Measurements from ENCODE around the gene DAD1. TPM values are rescaled to one million over a fixed set of nuclear protein-coding genes. Genes with fewer than 3 reads are reported as not detected.

Gene DAD1
- total RNA-seq, 1 donor: 272 TPM

- Histone ChIP-seq H2AFZ (ENCODE audit: low read length) (no peak overlapping the region), H3K4me3 (ENCODE audit: insufficient read depth, low read length) (no peak overlapping the region), H4K20me1 (ENCODE audit: insufficient read depth, low read length) (no peaks in the 10 kb centered on the region), H3K4me2 (ENCODE audit: insufficient read depth, low read length) (no peak overlapping the region), H3K4me1 (ENCODE audit: insufficient read depth, low read length) (peaks cover 7% of the 10 kb centered on the region), H3K36me3 (ENCODE audit: insufficient read depth, low read length) (no peaks in the 10 kb centered on the region), H3K27ac (ENCODE audit: low read depth, low read length) (no peak overlapping the region), H3K27me3 (ENCODE audit: insufficient read depth, low read length) (peaks cover 8% of the 10 kb centered on the region), H3K79me2 (ENCODE audit: insufficient read depth, low read length) (no peaks in the 10 kb centered on the region), H3K9me3 (ENCODE audit: low read depth, low read length) (no peaks in the 10 kb centered on the region)
- DNase-seq (ENCODE audit: insufficient read length, low spot score, missing footprints): no peak
- TF ChIP-seq, protein P1, sequence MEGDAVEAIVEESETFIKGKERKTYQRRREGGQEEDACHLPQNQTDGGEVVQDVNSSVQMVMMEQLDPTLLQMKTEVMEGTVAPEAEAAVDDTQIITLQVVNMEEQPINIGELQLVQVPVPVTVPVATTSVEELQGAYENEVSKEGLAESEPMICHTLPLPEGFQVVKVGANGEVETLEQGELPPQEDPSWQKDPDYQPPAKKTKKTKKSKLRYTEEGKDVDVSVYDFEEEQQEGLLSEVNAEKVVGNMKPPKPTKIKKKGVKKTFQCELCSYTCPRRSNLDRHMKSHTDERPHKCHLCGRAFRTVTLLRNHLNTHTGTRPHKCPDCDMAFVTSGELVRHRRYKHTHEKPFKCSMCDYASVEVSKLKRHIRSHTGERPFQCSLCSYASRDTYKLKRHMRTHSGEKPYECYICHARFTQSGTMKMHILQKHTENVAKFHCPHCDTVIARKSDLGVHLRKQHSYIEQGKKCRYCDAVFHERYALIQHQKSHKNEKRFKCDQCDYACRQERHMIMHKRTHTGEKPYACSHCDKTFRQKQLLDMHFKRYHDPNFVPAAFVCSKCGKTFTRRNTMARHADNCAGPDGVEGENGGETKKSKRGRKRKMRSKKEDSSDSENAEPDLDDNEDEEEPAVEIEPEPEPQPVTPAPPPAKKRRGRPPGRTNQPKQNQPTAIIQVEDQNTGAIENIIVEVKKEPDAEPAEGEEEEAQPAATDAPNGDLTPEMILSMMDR (IDR thresholded peaks at IDR 0.05; ENCODE audit: extremely low read depth, low read depth, low read length): no peak
These were observed 67.4 kb downstream of the DAD1 start for GRCh38 chr14:22521449-22522239.

GRCh38 chr14:22520796-22521195, 68.2 kb downstream of the DAD1 start:
- peaks cover 8% of the 10 kb centered on the region for H3K27me3 ChIP-seq (ENCODE audit: insufficient read depth, low read length)
- no peaks in the 10 kb centered on the region for H4K20me1 ChIP-seq (ENCODE audit: insufficient read depth, low read length)
- no peaks in the 10 kb centered on the region for H3K9me3 ChIP-seq (ENCODE audit: low read depth, low read length)
- H3K4me2 ChIP-seq (ENCODE audit: insufficient read depth, low read length): peak overlapping the region; percentile 37
- H3K36me3 ChIP-seq (ENCODE audit: insufficient read depth, low read length): no peaks in the 10 kb centered on the region
- H3K27ac ChIP-seq (ENCODE audit: low read depth, low read length): no peak overlapping the region
- TF ChIP-seq, protein P1 (IDR thresholded peaks at IDR 0.05; ENCODE audit: extremely low read depth, low read depth, low read length): no peak
- no peak overlapping the region for H3K4me3 ChIP-seq (ENCODE audit: insufficient read depth, low read length)
- no peak for DNase-seq (ENCODE audit: insufficient read length, low spot score, missing footprints)
- H3K4me1 ChIP-seq (ENCODE audit: insufficient read depth, low read length): peaks cover 7% of the 10 kb centered on the region
- no peak overlapping the region for H2AFZ ChIP-seq (ENCODE audit: low read length)
- H3K79me2 ChIP-seq (ENCODE audit: insufficient read depth, low read length): no peaks in the 10 kb centered on the region

GRCh38 chr14:22519877-22520685, 68.9 kb downstream of the DAD1 start:
- no peak overlapping the region for H2AFZ ChIP-seq (ENCODE audit: low read length)
- peaks cover 6% of the 10 kb centered on the region for H3K27me3 ChIP-seq (ENCODE audit: insufficient read depth, low read length)
- H3K36me3 ChIP-seq (ENCODE audit: insufficient read depth, low read length): no peaks in the 10 kb centered on the region
- H3K4me2 ChIP-seq (ENCODE audit: insufficient read depth, low read length): peak overlapping the region; percentile 37
- TF ChIP-seq, protein P1 (IDR thresholded peaks at IDR 0.05; ENCODE audit: extremely low read depth, low read depth, low read length): no peak
- H3K4me1 ChIP-seq (ENCODE audit: insufficient read depth, low read length): peaks cover 7% of the 10 kb centered on the region
- H3K79me2 ChIP-seq (ENCODE audit: insufficient read depth, low read length): no peaks in the 10 kb centered on the region
- H3K9me3 ChIP-seq (ENCODE audit: low read depth, low read length): no peaks in the 10 kb centered on the region
- no peaks in the 10 kb centered on the region for H4K20me1 ChIP-seq (ENCODE audit: insufficient read depth, low read length)
- H3K4me3 ChIP-seq (ENCODE audit: insufficient read depth, low read length): no peak overlapping the region
- DNase-seq (ENCODE audit: insufficient read length, low spot score, missing footprints): no peak
- no peak overlapping the region for H3K27ac ChIP-seq (ENCODE audit: low read depth, low read length)

- Histone ChIP-seq H3K9me3 (ENCODE audit: low read depth, low read length) (no peaks in the 10 kb centered on the region), H3K79me2 (ENCODE audit: insufficient read depth, low read length) (no peaks in the 10 kb centered on the region), H2AFZ (ENCODE audit: low read length) (no peak overlapping the region), H3K4me2 (ENCODE audit: insufficient read depth, low read length) (no peak overlapping the region), H3K4me1 (ENCODE audit: insufficient read depth, low read length) (peaks cover 7% of the 10 kb centered on the region), H3K36me3 (ENCODE audit: insufficient read depth, low read length) (no peaks in the 10 kb centered on the region), H4K20me1 (ENCODE audit: insufficient read depth, low read length) (no peaks in the 10 kb centered on the region), H3K4me3 (ENCODE audit: insufficient read depth, low read length) (no peak overlapping the region), H3K27ac (ENCODE audit: low read depth, low read length) (no peak overlapping the region), H3K27me3 (ENCODE audit: insufficient read depth, low read length) (peaks cover 3% of the 10 kb centered on the region)
- TF ChIP-seq, protein P1 (IDR thresholded peaks at IDR 0.05; ENCODE audit: extremely low read depth, low read depth, low read length): no peak
- DNase-seq (ENCODE audit: insufficient read length, low spot score, missing footprints): no peak
These were observed 71.0 kb downstream of the DAD1 start for GRCh38 chr14:22518073-22518472.
